ENCODE measurements around the gene FASTKD2.

DNA sequence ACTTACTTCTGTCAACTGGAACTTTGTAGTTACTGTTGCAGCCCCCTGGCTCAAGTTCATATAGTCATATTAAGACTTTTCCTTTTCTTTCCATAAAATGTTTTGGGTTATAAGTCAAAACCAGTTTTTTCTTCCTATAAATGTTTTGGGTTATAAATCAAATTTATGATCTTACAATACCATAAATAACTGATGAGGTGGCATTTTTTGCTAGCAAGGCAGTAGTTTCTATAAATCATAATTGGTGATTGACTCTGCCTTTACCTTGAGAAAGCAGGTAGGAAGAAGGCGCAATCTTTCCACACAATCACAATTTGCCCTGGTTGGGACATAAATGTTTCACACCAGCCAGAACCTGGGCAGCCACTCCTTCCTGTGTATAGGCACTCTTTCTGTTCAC, 42.1 kb upstream of the FASTKD2 start:
- TF ChIP-seq, protein P1, sequence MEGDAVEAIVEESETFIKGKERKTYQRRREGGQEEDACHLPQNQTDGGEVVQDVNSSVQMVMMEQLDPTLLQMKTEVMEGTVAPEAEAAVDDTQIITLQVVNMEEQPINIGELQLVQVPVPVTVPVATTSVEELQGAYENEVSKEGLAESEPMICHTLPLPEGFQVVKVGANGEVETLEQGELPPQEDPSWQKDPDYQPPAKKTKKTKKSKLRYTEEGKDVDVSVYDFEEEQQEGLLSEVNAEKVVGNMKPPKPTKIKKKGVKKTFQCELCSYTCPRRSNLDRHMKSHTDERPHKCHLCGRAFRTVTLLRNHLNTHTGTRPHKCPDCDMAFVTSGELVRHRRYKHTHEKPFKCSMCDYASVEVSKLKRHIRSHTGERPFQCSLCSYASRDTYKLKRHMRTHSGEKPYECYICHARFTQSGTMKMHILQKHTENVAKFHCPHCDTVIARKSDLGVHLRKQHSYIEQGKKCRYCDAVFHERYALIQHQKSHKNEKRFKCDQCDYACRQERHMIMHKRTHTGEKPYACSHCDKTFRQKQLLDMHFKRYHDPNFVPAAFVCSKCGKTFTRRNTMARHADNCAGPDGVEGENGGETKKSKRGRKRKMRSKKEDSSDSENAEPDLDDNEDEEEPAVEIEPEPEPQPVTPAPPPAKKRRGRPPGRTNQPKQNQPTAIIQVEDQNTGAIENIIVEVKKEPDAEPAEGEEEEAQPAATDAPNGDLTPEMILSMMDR (IDR thresholded peaks at IDR 0.05) = no peak
- TF ChIP-seq POLR2A (IDR thresholded peaks at IDR 0.05) (no peak), POLR2AphosphoS5 (IDR thresholded peaks at IDR 0.05) (no peak)

Data from breast epithelium (tissue), 3 donors.